Kidney (tissue), 14 donors: ENCODE measurements around the gene CRCP. TPM values are rescaled to one million over a fixed set of nuclear protein-coding genes. Genes with fewer than 3 reads are reported as not detected.
"Not testable (repeated sequence)": the region's sequence is repeated elsewhere in the genome, so short reads cannot be mapped to it uniquely, and the experiment has no call there.

Source experiments
- DNase-seq, 5 donors: peaks; one replicate each; pipeline ENCODE4 v3.0.0-alpha.2; 2013 to 2020
- FAIRE-seq: peaks from 2 replicates; lab custom pipeline; 2012; peaks lifted over from hg19 to GRCh38; lab: Jason Lieb, UNC
- H3K27ac ChIP-seq, 2 donors: one replicate each; pipeline ENCODE4 v1.7.0; 2013; ENCODE audit warnings: low read depth in 2 of 2, low read length in 2 of 2, inconsistent platforms in 1 of 2
- H3K27me3 ChIP-seq: one replicate; pipeline ENCODE4 v1.7.1; 2013; ENCODE audit warnings: low read length, inconsistent platforms; ENCODE audit not compliant: control insufficient read depth, insufficient read depth
- H3K36me3 ChIP-seq, 3 donors: one replicate each; pipeline versions ENCODE4 v1.7.0 to v1.7.1; 2013; ENCODE audit warnings: low read length in 3 of 3, control low read depth in 1 of 3, inconsistent platforms in 1 of 3; ENCODE audit not compliant: insufficient read depth in 3 of 3, control insufficient read depth in 2 of 3
- H3K4me1 ChIP-seq, 3 donors: one replicate each; pipeline versions ENCODE4 v1.7.0 to v1.7.1; 2013; ENCODE audit warnings: low read length in 3 of 3, inconsistent platforms in 1 of 3, low read depth in 1 of 3; ENCODE audit not compliant: control insufficient read depth in 2 of 3, insufficient read depth in 2 of 3
- H3K4me3 ChIP-seq, 3 donors: one replicate each; pipeline versions ENCODE4 v1.7.0 to v1.8.1; 2013; ENCODE audit warnings: low read length in 3 of 3, control low read depth in 1 of 3, inconsistent platforms in 1 of 3
- H3K9ac ChIP-seq, 3 donors: one replicate each; pipeline versions ENCODE4 v1.7.0 to v1.7.1; 2013; ENCODE audit warnings: low read length in 3 of 3, control low read depth in 1 of 3, inconsistent platforms in 1 of 3
- H3K9me3 ChIP-seq, 3 donors: one replicate each; pipeline versions ENCODE4 v1.7.0 to v1.7.1; 2013; ENCODE audit warnings: low read length in 3 of 3, control low read depth in 1 of 3, inconsistent platforms in 1 of 3; ENCODE audit not compliant: control insufficient read depth in 2 of 3, insufficient read depth in 1 of 3
- CTCF ChIP-seq: IDR thresholded peaks from 3 replicates; pipeline ENCODE4 v1.5.1; 2012; ENCODE audit warnings: mild to moderate bottlenecking, moderate library complexity, borderline replicate concordance; ENCODE audit not compliant: insufficient read depth; ENCODE audit errors: extremely low read depth
- intact Hi-C: fragments of 100-400 bp; cut with DNase I; formaldehyde crosslinking; loops from one replicate; pipeline ENCODE4 v1.11.1; 2022
- polyA plus RNA-seq: library from polyadenylated mRNA; stranded (reverse); fragments of 350-450 nt; fragmentation: Illumina TruSeq; extraction: RNeasy Lipid Tissue Mini Kit (QIAGEN cat#74804); gene quantifications from one replicate; pipeline ENCODE4 v1.2.3, GENCODE V29; 2014; ENCODE audit warnings: low read depth, low replicate concordance; ENCODE audit not compliant: insufficient read depth
- total RNA-seq: library from RNA; stranded (reverse); fragmentation: NEBNext Ultra II Directional; extraction: Animal tissue kit (Norgen Biotek cat#: 25700); gene quantifications from one replicate; pipeline ENCODE4 v1.2.1, GENCODE V29; 2021
- donor health status: control.
- donor health status: control.
- donor health status: control.
- donor health status: control.
- donor health status: control.
- donor health status: DM: yes; HTN: yes; CAD: no.
- donor health status: Normal renal cell carcinoma (clear cell type).

The CRCP gene
- total and polyA plus RNA-seq, 2 donors from 2014 or later = 16.8 to 35.8 TPM

DNA sequence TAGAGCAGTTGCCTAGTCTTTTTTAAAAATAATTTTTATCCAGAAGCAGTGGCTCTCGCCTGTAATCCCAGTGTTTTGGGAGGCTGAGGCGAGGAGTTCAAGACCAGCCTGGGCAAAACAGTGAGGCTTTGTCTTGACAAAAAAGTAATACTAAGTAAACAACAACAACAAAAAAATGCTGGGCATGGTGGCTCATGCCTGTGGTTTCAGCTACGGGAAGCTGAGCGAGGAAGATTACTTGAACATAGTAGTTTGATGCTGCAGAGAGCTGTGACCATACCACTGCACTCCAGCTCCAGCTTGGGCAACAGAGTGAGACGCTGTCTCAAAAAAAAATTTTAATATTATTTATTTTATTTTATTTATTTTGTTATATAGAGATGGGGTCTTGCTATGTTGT lies 59.2 kb downstream of the CRCP start:
- Histone ChIP-seq H3K4me3 (no peak overlapping the region), H3K9me3 (no peaks in the 10 kb centered on the region), H3K27ac (no peak overlapping the region), H3K9ac (no peak overlapping the region), H3K4me1 (peaks cover 0 to 5% (median 4%) of the 10 kb centered on the region in 3 donors), H3K36me3 (no peaks in the 10 kb centered on the region), H3K27me3 (no peaks in the 10 kb centered on the region)
- intact Hi-C loops = no loop called here
- no peak for TF ChIP-seq CTCF
- FAIRE-seq (no peak), DNase-seq (no peak)

GRCh38 chr7:66175006-66175405 lies 60.4 kb downstream of the CRCP start:
- H3K4me3 ChIP-seq, H3K4me1 ChIP-seq, DNase-seq, intact Hi-C loops, H3K27ac ChIP-seq, H3K36me3 ChIP-seq, H3K27me3 ChIP-seq, H3K9me3 ChIP-seq, H3K9ac ChIP-seq, FAIRE-seq: not testable (repeated sequence)

DNA sequence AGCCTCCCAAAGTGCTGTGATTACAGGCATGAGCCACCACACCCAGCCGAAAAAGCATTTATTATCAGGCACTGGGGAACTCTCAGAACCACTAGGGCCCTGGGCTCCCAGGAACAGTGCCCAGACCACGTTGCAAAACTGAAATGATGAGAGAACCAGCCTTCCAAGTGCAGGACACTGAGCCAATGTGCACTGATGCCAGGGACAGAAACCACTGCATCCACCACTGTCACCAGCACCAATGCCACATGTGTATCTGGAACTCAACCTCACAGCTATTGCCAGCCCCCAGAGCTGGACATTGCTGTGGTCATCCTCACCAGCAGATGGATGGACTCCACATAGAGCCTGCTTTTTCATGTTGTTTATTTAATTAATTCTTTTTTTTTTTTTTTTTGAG lies 62.3 kb downstream of the CRCP start:
- DNase-seq (no peak), FAIRE-seq (no peak)
- no peaks in the 10 kb centered on the region for H3K9me3 ChIP-seq
- no peaks in the 10 kb centered on the region for H3K4me1 ChIP-seq
- H3K4me3 ChIP-seq = no peak overlapping the region
- H3K9ac ChIP-seq = no peak overlapping the region
- no peaks in the 10 kb centered on the region for H3K36me3 ChIP-seq
- no peak for TF ChIP-seq CTCF
- no peak overlapping the region for H3K27ac ChIP-seq
- intact Hi-C loops = no loop called here
- no peaks in the 10 kb centered on the region for H3K27me3 ChIP-seq

DNA sequence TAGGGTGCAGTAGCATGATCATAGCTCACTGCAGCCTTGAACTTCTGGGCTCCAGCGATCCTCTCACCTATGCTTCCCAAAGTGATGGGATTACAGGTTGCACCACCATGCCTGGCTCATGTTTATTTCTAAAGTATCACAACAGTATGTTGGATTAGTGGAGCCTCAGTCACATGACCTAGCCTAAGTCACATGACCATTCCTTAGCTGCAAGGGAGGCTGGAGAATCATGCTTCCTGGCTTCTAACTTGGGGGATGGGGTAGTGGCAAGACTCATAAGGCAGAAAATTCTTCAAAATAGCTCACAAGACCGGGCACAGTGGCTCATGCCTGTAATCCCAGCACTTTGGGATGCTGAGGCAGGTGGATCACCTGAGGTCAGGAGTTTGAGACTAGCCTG lies 63.6 kb downstream of the CRCP start:
- Histone ChIP-seq H3K27ac (no peak overlapping the region), H3K4me3 (no peak overlapping the region), H3K4me1 (no peaks in the 10 kb centered on the region), H3K27me3 (no peaks in the 10 kb centered on the region), H3K9ac (no peak overlapping the region), H3K9me3 (no peaks in the 10 kb centered on the region), H3K36me3 (no peaks in the 10 kb centered on the region)
- no peak for TF ChIP-seq CTCF
- no peak for FAIRE-seq
- intact Hi-C loops = no loop called here
- no peak for DNase-seq
